HL-60 (cell line): ENCODE data around the gene SNRPB.

Experiments
- GABPA ChIP-seq: IDR thresholded peaks from 2 replicates; pipeline ENCODE4 v1.6.1; 2012; ENCODE audit warnings: low read depth
- POLR2AphosphoS5 ChIP-seq: IDR thresholded peaks from 2 replicates; pipeline ENCODE4 v1.6.1; 2012; ENCODE audit warnings: low read depth
- TF ChIP-seq, protein P1 (sequence below): IDR thresholded peaks from one replicate; pipeline ENCODE4 v1.5.1; 2011; ENCODE audit warnings: low read length, control low read depth, inconsistent platforms; ENCODE audit not compliant: insufficient read depth
- TF ChIP-seq, protein P2 (sequence below): IDR thresholded peaks from 2 replicates; pipeline ENCODE4 v1.6.1; 2012; ENCODE audit warnings: low read depth; ENCODE audit not compliant: insufficient replicate concordance

DNA sequence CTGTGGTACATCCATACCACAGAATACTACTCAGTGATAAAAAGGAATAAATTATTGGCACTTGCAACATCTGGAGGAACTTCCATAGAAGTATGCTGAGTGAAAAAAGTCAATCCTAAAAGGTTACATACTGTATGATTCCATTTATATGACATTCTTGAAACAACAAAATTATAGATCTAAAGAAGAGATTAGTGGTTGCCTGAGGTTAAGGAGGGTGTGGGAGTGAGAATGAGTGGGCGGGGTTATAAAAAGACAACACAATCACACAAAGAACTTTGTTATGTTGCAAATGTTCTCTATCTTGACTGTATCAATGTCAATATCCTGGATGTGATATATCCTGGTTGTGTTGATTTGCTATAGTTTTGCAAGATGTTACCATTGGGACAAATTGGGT is 21.2 kb downstream of the SNRPB start:
- no peak for TF ChIP-seq POLR2AphosphoS5
- TF ChIP-seq, protein P1, sequence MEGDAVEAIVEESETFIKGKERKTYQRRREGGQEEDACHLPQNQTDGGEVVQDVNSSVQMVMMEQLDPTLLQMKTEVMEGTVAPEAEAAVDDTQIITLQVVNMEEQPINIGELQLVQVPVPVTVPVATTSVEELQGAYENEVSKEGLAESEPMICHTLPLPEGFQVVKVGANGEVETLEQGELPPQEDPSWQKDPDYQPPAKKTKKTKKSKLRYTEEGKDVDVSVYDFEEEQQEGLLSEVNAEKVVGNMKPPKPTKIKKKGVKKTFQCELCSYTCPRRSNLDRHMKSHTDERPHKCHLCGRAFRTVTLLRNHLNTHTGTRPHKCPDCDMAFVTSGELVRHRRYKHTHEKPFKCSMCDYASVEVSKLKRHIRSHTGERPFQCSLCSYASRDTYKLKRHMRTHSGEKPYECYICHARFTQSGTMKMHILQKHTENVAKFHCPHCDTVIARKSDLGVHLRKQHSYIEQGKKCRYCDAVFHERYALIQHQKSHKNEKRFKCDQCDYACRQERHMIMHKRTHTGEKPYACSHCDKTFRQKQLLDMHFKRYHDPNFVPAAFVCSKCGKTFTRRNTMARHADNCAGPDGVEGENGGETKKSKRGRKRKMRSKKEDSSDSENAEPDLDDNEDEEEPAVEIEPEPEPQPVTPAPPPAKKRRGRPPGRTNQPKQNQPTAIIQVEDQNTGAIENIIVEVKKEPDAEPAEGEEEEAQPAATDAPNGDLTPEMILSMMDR = no peak
- TF ChIP-seq GABPA = no peak
- TF ChIP-seq, protein P2, sequence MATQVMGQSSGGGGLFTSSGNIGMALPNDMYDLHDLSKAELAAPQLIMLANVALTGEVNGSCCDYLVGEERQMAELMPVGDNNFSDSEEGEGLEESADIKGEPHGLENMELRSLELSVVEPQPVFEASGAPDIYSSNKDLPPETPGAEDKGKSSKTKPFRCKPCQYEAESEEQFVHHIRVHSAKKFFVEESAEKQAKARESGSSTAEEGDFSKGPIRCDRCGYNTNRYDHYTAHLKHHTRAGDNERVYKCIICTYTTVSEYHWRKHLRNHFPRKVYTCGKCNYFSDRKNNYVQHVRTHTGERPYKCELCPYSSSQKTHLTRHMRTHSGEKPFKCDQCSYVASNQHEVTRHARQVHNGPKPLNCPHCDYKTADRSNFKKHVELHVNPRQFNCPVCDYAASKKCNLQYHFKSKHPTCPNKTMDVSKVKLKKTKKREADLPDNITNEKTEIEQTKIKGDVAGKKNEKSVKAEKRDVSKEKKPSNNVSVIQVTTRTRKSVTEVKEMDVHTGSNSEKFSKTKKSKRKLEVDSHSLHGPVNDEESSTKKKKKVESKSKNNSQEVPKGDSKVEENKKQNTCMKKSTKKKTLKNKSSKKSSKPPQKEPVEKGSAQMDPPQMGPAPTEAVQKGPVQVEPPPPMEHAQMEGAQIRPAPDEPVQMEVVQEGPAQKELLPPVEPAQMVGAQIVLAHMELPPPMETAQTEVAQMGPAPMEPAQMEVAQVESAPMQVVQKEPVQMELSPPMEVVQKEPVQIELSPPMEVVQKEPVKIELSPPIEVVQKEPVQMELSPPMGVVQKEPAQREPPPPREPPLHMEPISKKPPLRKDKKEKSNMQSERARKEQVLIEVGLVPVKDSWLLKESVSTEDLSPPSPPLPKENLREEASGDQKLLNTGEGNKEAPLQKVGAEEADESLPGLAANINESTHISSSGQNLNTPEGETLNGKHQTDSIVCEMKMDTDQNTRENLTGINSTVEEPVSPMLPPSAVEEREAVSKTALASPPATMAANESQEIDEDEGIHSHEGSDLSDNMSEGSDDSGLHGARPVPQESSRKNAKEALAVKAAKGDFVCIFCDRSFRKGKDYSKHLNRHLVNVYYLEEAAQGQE = no peak
